ENCODE data around the gene FLYWCH1.
"Not testable (repeated sequence)": the region's sequence is repeated elsewhere in the genome, so short reads cannot be mapped to it uniquely, and the experiment has no call there.

FLYWCH1 gene

DNA sequence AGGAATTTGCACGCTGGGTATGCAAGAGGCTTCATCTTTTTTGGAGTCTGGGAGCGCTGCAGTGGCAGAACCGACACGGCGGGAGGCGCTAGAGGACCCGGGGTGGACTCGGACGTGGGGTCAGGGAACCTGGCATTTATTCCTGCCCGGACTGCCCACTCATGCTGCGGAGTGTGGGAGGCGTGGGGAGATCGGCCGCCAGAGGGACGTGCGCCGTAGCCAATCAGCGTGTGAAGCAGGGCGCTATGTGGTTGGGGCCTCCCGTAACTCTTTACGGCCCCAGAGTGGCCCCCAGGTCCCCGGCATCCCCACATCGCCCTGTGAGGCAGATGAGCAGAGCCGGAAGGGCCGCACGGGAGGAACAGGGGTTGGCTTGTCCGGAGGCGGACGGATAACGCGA is 17.5 kb upstream of the FLYWCH1 start:
- Mint-ChIP-seq H3K27me3 (no peaks in the 10 kb centered on the region), H3K4me1 (no peaks in the 10 kb centered on the region), H3K9me3 (no peaks in the 10 kb centered on the region), H3K36me3 (no peaks in the 10 kb centered on the region), H3K27ac (no peak overlapping the region), H3K4me3 (no peak overlapping the region)

DNA sequence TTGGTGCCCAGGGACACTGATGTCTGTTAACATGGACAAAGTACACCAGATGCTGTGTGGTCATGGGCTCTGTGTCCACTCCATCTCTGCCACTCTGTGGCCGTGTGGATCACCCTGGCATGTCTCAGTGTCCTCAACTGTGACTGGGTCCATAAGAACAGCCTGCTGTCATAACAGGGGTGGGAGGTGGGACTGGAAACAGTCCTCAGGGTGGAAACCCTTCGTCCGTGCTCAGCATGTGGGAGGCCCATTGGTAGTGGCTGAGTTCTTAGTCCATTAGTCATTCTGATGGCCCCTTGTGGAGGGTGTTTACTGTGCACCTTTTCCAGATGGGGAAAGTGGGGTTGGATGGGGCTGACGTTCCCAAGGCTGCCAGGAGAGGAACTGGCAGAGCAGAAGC is 15.9 kb upstream of the FLYWCH1 start:
- H3K4me3 Mint-ChIP-seq: no peak overlapping the region
- no peaks in the 10 kb centered on the region for H3K4me1 Mint-ChIP-seq
- H3K27me3 Mint-ChIP-seq: no peaks in the 10 kb centered on the region
- H3K27ac Mint-ChIP-seq: no peak overlapping the region
- no peaks in the 10 kb centered on the region for H3K36me3 Mint-ChIP-seq
- H3K9me3 Mint-ChIP-seq: no peaks in the 10 kb centered on the region

DNA sequence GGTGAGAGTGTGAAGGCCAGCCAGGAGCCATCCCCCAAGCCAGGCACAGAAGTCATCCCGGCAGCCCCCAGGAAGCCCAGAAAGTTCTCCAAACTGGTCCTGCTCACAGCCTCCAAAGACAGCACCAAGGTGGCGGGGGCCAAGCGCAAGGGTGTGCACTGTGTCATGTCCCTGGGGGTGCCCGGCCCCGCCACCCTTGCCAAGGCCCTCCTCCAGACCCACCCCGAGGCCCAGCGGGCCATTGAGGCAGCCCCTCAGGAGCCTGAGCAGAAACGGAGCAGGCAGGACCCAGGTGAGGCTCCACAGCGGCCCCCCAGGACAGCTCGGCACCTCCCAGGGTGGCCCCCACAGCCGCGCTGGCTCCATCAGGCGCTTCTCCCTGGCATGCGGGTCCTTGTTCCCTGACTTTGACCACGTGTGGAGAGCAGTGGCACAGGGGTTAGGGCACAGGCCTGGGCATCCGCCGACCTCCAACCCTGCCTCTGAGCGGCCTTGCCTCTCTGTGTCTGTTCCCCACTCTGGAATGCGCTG is 15.2 kb upstream of the FLYWCH1 start:
- H3K9me3 Mint-ChIP-seq: no peaks in the 10 kb centered on the region
- H3K4me3 Mint-ChIP-seq: no peak overlapping the region
- no peaks in the 10 kb centered on the region for H3K36me3 Mint-ChIP-seq
- H3K4me1 Mint-ChIP-seq: no peaks in the 10 kb centered on the region
- no peak overlapping the region for H3K27ac Mint-ChIP-seq
- H3K27me3 Mint-ChIP-seq: no peaks in the 10 kb centered on the region

DNA sequence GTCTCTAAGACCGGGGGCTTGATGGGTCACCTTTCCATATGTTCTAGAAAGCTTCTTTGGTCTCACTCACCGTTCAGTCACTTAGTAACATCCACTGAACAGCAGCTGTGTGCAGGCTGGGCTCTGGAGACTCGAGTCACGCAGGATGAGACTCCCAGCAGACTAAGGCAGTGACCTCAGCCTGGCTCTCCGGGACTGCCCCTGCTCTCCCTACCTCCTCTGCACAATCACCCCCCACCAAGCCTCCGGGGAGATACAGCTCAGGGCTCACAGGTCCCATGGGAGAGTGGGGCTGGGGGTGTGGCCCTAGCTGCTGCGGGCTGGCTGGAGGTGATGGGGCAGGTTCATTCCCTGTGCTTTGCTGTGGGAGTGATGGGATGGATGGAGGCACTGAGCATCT is 14.6 kb upstream of the FLYWCH1 start:
- Mint-ChIP-seq H3K4me3 (no peak overlapping the region), H3K27me3 (no peaks in the 10 kb centered on the region), H3K4me1 (no peaks in the 10 kb centered on the region), H3K9me3 (no peaks in the 10 kb centered on the region), H3K27ac (no peak overlapping the region), H3K36me3 (no peaks in the 10 kb centered on the region)

DNA sequence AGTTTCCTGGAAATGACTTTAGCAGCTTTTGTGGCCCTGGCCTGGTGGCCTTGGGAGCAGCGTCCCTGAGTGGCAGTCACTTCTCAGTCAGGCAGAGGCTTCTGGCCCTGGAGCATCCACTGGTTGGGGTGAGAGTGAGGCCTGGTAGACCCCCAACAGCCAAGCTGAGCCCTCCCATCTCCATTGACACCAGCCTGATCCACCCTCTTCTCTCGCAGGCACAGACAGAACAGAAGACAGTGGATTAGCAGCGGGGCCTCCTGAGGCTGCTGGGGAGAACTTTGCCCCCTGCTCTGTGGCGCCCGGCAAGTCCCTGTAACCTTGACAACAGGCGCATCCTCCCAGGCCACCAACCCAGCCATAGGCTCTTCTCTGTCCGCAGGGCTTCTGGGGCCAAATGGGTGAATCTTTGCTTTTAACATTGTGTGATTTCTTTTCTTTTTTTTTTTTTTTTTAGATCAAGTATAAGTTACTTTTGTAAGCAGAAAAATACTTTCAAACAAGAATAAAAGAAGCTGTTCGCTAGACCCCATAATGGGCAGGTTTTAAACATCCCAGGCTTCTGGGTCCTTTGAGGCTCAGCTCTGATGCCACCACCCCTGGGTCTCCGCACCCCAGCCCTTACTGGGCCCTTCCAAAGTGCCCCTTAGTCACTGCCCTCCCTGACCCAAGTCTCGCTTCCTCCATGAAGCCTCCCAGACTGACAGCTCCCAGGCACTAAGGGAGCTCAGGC is 12.7 kb upstream of the FLYWCH1 start:
- no peak overlapping the region for H3K4me3 Mint-ChIP-seq
- H3K4me1 Mint-ChIP-seq: peaks cover 4% of the 10 kb centered on the region
- H3K9me3 Mint-ChIP-seq: no peaks in the 10 kb centered on the region
- no peaks in the 10 kb centered on the region for H3K36me3 Mint-ChIP-seq
- no peak overlapping the region for H3K27ac Mint-ChIP-seq
- no peaks in the 10 kb centered on the region for H3K27me3 Mint-ChIP-seq

DNA sequence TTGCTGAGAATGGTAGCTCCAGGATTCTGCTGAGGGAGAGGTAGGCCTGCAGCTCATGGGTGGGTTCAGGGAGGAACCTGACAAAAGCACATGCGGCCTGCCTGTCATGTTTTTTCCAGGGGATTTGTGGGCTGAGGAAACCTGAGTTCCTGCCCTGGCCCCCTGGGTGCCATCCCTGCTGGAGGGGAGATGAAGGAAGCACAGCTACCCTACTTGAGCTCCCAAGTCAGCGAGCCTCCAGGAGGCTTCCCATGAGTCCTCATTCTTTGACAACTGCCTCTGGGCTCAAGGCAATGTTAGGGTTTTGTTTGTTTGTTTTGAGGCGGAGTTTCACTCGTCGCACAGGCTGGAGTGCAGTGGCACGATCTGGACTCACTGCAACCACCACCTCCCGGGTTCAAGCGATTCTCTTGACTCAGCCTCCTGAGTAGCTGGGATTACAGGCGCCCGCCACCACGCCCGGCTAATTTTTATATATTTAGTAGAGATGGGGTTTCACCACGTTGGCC is 12.1 kb upstream of the FLYWCH1 start:
- Mint-ChIP-seq H3K27me3 (no peaks in the 10 kb centered on the region), H3K36me3 (no peaks in the 10 kb centered on the region), H3K4me3 (no peak overlapping the region), H3K4me1 (peaks cover 6% of the 10 kb centered on the region), H3K9me3 (no peaks in the 10 kb centered on the region), H3K27ac (no peak overlapping the region)

DNA sequence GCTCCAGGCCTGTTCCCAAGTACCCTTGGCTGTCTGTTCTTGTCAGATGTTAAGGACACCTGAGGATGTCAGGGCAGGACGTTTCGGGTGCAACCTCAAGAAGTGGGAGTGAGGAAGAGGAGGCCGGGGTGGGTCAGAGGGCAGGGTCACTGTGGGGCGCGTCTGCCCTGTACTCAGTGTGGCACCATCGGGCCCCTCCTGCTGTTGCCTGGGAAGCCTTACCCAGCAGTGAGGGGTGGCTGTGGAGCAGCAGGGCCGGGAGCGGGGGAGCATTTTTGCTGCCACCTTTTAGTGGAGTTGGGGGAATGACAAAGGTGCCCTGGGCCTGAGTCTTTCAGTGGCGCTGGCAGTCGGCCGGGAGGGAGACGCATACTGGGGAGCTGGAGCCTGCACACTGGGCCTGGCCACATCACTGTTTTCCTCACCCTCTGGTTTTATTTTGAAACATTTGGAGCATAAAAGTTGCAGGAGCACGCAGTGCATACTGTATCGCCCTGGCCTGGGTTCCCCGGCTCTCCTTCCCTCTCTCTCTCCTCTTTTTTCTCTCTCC is 11.1 kb upstream of the FLYWCH1 start:
- no peaks in the 10 kb centered on the region for H3K9me3 Mint-ChIP-seq
- H3K27me3 Mint-ChIP-seq: no peaks in the 10 kb centered on the region
- no peak overlapping the region for H3K27ac Mint-ChIP-seq
- H3K36me3 Mint-ChIP-seq: no peaks in the 10 kb centered on the region
- H3K4me3 Mint-ChIP-seq: no peak overlapping the region
- peaks cover 7% of the 10 kb centered on the region for H3K4me1 Mint-ChIP-seq

DNA sequence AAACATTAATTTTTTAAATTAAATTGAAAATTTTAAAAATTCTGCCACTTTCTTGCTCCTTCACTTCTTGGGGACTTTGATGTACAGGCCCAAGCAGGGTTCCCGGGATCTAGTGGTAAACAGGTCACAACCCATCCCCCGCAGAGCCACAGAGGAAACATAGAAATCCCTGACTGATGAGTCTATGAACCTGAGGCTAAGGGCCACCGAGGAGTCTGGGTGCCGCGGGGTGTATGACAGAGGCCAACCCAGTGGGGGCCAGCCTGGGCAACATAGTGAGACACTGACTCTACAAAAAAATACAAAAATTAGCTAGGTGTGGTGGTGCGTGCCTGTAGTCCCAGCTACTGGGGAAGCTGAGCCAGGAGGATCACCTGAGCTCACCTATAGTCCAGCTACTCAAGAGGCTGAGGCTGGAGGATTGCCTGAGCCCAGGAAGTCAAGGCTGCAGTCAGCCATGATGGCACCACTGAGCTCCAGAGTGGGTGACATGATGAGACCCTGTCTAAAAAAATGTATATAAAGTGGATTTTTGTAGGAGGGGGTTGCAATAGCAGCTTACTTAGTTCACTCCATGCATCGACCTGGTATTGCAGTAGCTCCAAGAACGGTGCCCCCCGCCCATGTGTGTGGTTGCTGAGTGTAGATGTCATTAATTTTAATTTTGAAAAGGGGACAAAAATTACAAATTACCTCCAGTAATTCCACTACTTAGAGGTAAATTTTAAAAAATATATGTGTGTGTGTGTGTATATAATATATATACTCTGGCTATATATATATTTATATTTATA is 9.2 kb upstream of the FLYWCH1 start:
- H3K27me3 Mint-ChIP-seq: no peaks in the 10 kb centered on the region
- no peak overlapping the region for H3K27ac Mint-ChIP-seq
- H3K36me3 Mint-ChIP-seq: no peaks in the 10 kb centered on the region
- no peaks in the 10 kb centered on the region for H3K9me3 Mint-ChIP-seq
- H3K4me3 Mint-ChIP-seq: no peak overlapping the region
- H3K4me1 Mint-ChIP-seq: peaks cover 19% of the 10 kb centered on the region

DNA sequence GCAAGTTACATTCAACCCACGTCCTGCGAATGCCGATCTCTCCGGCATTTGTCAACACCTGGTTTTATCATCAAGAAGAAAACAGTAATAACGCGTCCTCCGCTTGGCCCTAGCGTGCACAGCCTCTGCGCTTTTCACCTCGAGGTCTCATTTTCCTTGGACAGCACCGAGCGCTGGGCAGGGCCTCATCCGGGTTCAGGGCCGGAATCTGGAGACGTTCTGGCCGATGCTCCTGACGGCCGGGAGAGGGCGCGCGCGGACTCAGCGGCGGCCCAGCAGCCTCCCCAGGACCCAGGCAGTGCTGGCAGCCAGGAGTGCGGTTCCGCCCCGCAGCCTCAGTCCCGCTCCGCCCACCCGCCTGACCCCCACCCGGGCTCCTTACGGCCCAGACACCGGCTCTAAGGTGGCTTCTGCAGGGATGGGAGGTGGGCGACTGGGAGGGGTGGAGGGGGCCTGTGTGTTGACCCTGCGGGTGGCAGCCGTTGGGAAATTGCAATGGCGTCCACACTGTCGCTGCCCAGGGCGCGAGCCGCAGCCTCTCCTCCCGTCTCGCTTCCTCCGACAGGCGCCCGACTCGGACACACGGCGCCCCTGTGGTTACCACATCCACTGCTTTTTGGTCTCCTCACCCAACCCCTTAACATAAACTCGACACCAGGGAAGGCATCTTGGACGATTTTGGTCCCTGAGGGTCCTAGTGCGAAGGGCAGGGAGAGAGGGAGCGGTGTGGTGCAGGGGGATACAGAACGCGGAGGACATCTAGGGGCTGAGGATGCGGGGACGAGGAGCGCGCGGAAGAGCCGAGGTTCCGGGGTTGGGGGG is 7.4 kb upstream of the FLYWCH1 start:
- peaks cover 19% of the 10 kb centered on the region for H3K4me1 Mint-ChIP-seq
- no peaks in the 10 kb centered on the region for H3K27me3 Mint-ChIP-seq
- H3K36me3 Mint-ChIP-seq: no peaks in the 10 kb centered on the region
- no peaks in the 10 kb centered on the region for H3K9me3 Mint-ChIP-seq
- H3K27ac Mint-ChIP-seq: no peak overlapping the region
- peak overlapping the region; percentile 87 for H3K4me3 Mint-ChIP-seq

DNA sequence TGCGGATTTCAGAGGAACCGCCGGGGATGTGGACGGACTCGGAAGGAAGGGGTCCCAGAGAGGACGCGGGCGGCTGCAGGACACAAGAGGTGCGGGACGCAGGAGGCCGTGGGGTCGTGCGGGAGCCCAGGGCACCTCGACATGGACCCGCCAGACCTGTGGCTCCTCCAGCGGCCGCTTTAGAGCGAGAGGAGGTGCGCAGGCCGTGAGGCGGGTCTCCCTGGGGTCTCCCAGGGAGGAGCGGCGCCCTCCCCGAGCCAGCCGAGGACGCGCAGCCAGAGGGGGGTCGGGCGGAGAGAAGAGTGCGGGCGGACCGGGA is 6.8 kb upstream of the FLYWCH1 start:
- no peaks in the 10 kb centered on the region for H3K36me3 Mint-ChIP-seq
- no peaks in the 10 kb centered on the region for H3K27me3 Mint-ChIP-seq
- no peak overlapping the region for H3K27ac Mint-ChIP-seq
- H3K4me1 Mint-ChIP-seq: peaks cover 19% of the 10 kb centered on the region
- no peaks in the 10 kb centered on the region for H3K9me3 Mint-ChIP-seq
- H3K4me3 Mint-ChIP-seq: peak overlapping the region; percentile 87

DNA sequence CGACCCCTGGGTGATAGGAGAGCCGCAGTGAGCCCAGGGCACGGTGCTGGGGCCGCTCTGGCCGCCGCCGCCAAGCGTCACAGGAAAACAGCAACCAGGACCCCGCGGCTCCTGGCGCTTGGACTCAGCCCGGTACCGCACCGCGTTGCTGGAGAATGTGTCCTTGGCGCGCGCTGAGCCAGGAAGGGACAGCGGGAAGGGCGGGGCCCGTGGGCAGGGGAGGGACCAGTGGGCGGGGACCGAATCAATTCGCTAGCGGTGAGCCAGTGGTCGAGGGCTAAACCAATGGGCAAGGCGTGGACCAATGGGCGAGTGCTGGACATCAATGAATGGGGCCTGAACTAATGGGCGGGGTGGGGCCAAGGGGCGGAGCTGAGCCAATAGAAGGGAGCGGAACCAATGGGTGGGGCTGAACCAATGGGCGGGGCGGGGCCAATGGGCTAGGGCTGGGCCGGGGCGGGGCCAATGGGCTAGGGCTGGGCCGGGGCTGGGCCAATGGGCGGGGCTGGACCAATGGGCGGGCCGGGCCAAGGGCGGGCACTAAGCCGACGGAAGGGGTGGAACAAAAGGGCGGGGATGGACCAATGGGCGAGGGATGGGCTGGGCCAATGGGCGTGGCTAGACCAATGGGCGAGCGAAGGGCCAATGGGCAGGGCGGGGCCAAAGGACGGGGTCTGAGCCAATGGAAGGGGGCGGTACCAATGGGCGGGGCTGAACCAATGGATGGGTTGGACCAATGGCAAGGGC is 6.3 kb upstream of the FLYWCH1 start:
- Mint-ChIP-seq H3K4me1 (peaks cover 19% of the 10 kb centered on the region), H3K9me3 (no peaks in the 10 kb centered on the region), H3K27me3 (no peaks in the 10 kb centered on the region), H3K27ac (no peak overlapping the region), H3K4me3 (peak overlapping the region; percentile 87), H3K36me3 (no peaks in the 10 kb centered on the region)

DNA sequence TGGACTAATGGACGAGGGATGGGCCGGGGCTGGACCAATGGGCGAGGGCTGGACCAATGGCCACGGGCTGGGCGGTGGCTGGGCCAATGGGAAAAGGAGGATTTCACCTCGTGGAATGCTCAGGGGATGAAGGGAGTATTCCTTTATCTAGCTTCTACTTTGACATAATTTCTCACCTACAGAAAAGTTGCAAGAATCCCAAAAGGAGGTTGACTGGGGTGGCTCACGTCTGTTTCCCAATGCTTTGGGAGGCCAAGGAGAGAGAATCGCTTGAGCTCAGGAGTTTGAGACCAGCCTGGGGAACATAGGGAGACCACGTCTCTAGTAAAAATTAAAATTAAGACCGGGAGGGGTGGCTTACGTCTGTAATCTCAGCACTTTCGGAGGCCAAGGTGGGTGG is 5.7 kb upstream of the FLYWCH1 start:
- Mint-ChIP-seq H3K4me1 (peaks cover 19% of the 10 kb centered on the region), H3K27me3 (no peaks in the 10 kb centered on the region), H3K9me3 (no peaks in the 10 kb centered on the region), H3K4me3 (peak overlapping the region; percentile 87), H3K27ac (no peak overlapping the region), H3K36me3 (no peaks in the 10 kb centered on the region)

DNA sequence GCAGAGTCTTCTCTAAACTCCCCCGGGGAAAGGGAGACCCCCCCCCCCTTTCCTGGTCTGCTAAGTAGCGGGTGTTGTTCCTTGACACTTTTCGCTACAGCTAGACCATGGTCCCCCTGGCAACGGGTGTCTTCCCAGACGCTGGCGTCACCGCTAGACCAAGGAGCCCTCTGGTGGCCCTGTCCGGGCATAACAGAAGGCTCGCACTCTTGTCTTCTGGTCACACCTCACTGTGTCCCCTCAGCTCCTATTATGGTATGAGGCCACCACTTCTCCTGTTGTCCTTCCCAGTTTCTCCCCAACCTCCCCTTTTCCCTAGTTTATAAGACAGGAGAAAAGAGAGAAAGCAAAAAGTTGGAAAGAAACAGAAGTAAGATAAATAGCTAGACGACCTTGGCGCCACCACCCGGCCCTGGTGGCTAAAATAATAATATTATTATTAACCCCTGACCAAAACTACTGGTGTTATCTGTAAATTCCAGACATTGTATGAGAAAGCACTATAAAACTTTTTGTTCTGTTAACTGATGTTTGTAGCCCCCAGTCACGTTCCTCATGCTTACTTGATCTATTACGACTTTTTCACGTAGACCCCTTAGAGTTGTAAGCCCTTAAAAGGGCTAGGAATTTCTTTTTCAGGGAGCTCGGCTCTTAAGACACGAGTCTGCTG is 4.5 kb upstream of the FLYWCH1 start:
- not testable (repeated sequence) for H3K27me3 Mint-ChIP-seq, H3K27ac Mint-ChIP-seq, H3K36me3 Mint-ChIP-seq, H3K9me3 Mint-ChIP-seq
- peaks cover 26% of the 10 kb centered on the region for H3K4me1 Mint-ChIP-seq
- peak overlapping the region; percentile 23 for H3K4me3 Mint-ChIP-seq

DNA sequence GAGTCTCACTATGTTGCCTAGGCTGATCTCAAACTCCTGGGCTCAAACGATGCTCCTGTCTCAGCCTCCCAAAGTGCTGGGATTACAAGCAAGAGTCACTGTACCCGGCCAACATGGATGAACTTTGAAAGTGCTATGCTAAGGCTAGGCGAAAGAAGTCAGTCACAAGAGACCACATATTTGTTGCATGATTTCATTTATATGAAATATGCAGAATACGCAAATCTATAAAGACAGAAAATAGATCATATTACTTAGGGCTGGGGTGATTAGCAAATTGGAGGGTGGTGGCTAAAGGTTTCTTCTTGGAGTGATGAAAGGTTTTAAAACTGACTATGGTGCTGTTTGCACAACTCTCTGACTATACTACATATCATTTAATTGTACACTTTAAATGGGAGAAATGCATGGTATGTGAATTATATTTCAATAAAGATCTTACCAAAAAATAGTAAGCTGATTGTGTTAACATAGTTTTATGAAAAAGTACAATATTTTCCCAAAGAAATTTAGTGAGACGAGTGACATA is 1.2 kb upstream of the FLYWCH1 start:
- H3K9me3 Mint-ChIP-seq: no peaks in the 10 kb centered on the region
- peaks cover 31% of the 10 kb centered on the region for H3K4me1 Mint-ChIP-seq
- H3K27me3 Mint-ChIP-seq: no peaks in the 10 kb centered on the region
- no peak overlapping the region for H3K27ac Mint-ChIP-seq
- peak overlapping the region; percentile 88 for H3K4me3 Mint-ChIP-seq
- peaks cover 1% of the 10 kb centered on the region for H3K36me3 Mint-ChIP-seq
